SK-N-SH (cell line): Measurements from ENCODE around the gene AHDC1. TPM values are rescaled to one million over a fixed set of nuclear protein-coding genes. Genes with fewer than 3 reads are reported as not detected.

ENCODE experiments used
- CTCF ChIA-PET: fragments of 300-600, 350-600 bp; formaldehyde crosslinking; extraction: SDS; loops from one replicate; lab custom pipeline; 2021; lab: Yijun Ruan, JAX
- POLR2A ChIA-PET: fragments of 350-600 bp; sonication (Branson Sonifier 250); formaldehyde crosslinking; extraction: SDS; loops from one replicate; lab custom pipeline; 2020; ENCODE audit warnings: antibody characterized with exemption, inconsistent platforms; lab: Yijun Ruan, JAX
- DNase-seq: peaks from one replicate; pipeline ENCODE4 v3.0.0; 2012
- H2AFZ ChIP-seq: fragments of 200-600 bp; sonication (generic); 2 replicates; pipeline ENCODE4 v1.8.1; 2016; ENCODE audit warnings: antibody characterized with exemption, mild to moderate bottlenecking, low read depth
- H3F3A ChIP-seq: fragments of 200-600 bp; sonication (generic); replicated peaks from 2 replicates; pipeline ENCODE3; 2016; ENCODE audit warnings: antibody characterized with exemption, mild to moderate bottlenecking; ENCODE audit not compliant: insufficient read depth
- H3K27ac ChIP-seq, 2 experiments: fragments of 200-500 bp in 1 of 2; fragments of 200-600 bp in 1 of 2; sonication (Bioruptor generic) in 1 of 2; sonication (generic), shearing (Covaris generic) in 1 of 2; 2 replicates each; pipeline versions ENCODE4 v1.5.1 to v1.6.1; 2014 to 2016; ENCODE audit warnings: low read depth in 2 of 2, inconsistent platforms in 1 of 2, low read length in 1 of 2, mild to moderate bottlenecking in 1 of 2, mixed read lengths in 1 of 2
- H3K27me3 ChIP-seq: fragments of 200-600 bp; sonication (generic), shearing (Covaris generic); 2 replicates; pipeline ENCODE4 v1.6.1; 2016; ENCODE audit warnings: mixed run types; ENCODE audit not compliant: insufficient read depth
- H3K36me3 ChIP-seq, 2 experiments: fragments of 200-500 bp in 1 of 2; fragments of 200-600 bp in 1 of 2; sonication (Bioruptor generic) in 1 of 2; sonication (generic) in 1 of 2; replicated peaks in 1 of 2; 2 replicates each; pipeline versions ENCODE3 to v1.5.1; 2014 to 2016; ENCODE audit warnings: low read length in 1 of 2, mild to moderate bottlenecking in 1 of 2; ENCODE audit not compliant: insufficient read depth in 2 of 2, control insufficient read depth in 1 of 2
- H3K4me1 ChIP-seq, 2 experiments: fragments of 200-500 bp in 1 of 2; fragments of 200-600 bp in 1 of 2; sonication (Bioruptor generic) in 1 of 2; sonication (generic), shearing (Covaris generic) in 1 of 2; 2 replicates each; pipeline versions ENCODE4 v1.5.1 to v1.6.1; 2014 to 2016; ENCODE audit warnings: low read depth in 1 of 2, low read length in 1 of 2, mixed run types in 1 of 2; ENCODE audit not compliant: insufficient read depth in 2 of 2, control insufficient read depth in 1 of 2
- H3K4me2 ChIP-seq: fragments of 200-600 bp; sonication (generic), shearing (Covaris generic); 2 replicates; pipeline ENCODE4 v1.6.1; 2017; ENCODE audit warnings: mixed run types
- H3K4me3 ChIP-seq, 2 experiments: fragments of 200-500 bp in 1 of 2; fragments of 200-600 bp in 1 of 2; sonication (Bioruptor generic) in 1 of 2; sonication (generic), shearing (Covaris generic) in 1 of 2; 2 replicates each; pipeline versions ENCODE4 v1.5.1 to v1.8.1; 2014 to 2016; ENCODE audit warnings: low read depth in 2 of 2, inconsistent platforms in 1 of 2, low read length in 1 of 2, mild to moderate bottlenecking in 1 of 2, mixed read lengths in 1 of 2, moderate library complexity in 1 of 2
- H3K79me2 ChIP-seq: fragments of 200-600 bp; sonication (generic); 2 replicates; pipeline ENCODE4 v1.8.1; 2017; ENCODE audit warnings: mild to moderate bottlenecking; ENCODE audit not compliant: insufficient read depth
- H3K9ac ChIP-seq: fragments of 200-600 bp; sonication (generic); 2 replicates; pipeline ENCODE4 v1.6.1; 2017; ENCODE audit warnings: mixed run types
- H3K9me2 ChIP-seq: fragments of 200-600 bp; sonication (generic); 2 replicates; pipeline ENCODE4 v1.6.1; 2017; ENCODE audit warnings: mixed run types
- H3K9me3 ChIP-seq: fragments of 200-600 bp; sonication (generic); 2 replicates; pipeline ENCODE4 v1.6.1; 2017; ENCODE audit warnings: mixed run types, mild to moderate bottlenecking, moderate library complexity
- H4K20me1 ChIP-seq: fragments of 200-600 bp; sonication (generic); 2 replicates; pipeline ENCODE4 v1.6.1; 2017; ENCODE audit warnings: mild to moderate bottlenecking, mixed run types; ENCODE audit not compliant: insufficient read depth
- GATA2 ChIP-seq: sonication (generic); formaldehyde crosslinking; IDR thresholded peaks from 2 replicates; pipeline ENCODE4 v1.5.0; 2020; ENCODE audit warnings: mild to moderate bottlenecking, missing genetic modification reagents
- MXI1 ChIP-seq: IDR thresholded peaks from 2 replicates; pipeline ENCODE4 v1.6.1; 2012; ENCODE audit warnings: mild to moderate bottlenecking, low read depth, low read length, improper control_type of control experiment
- NFIC ChIP-seq: IDR thresholded peaks from 2 replicates; pipeline ENCODE4 v1.4.0; 2012; ENCODE audit warnings: borderline replicate concordance
- NRF1 ChIP-seq: IDR thresholded peaks from 2 replicates; pipeline ENCODE4 v1.6.1; 2012; ENCODE audit warnings: low read depth, mild to moderate bottlenecking, low read length
- RFX5 ChIP-seq: IDR thresholded peaks from 2 replicates; pipeline ENCODE4 v1.6.1; 2012; ENCODE audit warnings: mild to moderate bottlenecking, improper control_type of control experiment, low read length
- RXRA ChIP-seq: IDR thresholded peaks from 2 replicates; pipeline ENCODE4 v1.4.0; 2012; ENCODE audit warnings: low read depth, mild to moderate bottlenecking, borderline replicate concordance
- SMC3 ChIP-seq: IDR thresholded peaks from 2 replicates; pipeline ENCODE4 v1.6.1; 2012; ENCODE audit warnings: low read depth, low read length, improper control_type of control experiment
- TCF12 ChIP-seq: IDR thresholded peaks from 2 replicates; pipeline ENCODE4 v1.4.0; 2012
- USF1 ChIP-seq: IDR thresholded peaks from 2 replicates; pipeline ENCODE4 v1.4.0; 2012; ENCODE audit warnings: low read depth, borderline replicate concordance
- WGBS: methylation state at CpG from one replicate; pipeline ENCODE4 v1.1.6; 2017; ENCODE audit warnings: low lambda C conversion rate; 5-methylcytosine and 5-hydroxymethylcytosine counted together
- polyA plus RNA-seq, 3 experiments: library from polyadenylated mRNA; depleted of rRNA; stranded (reverse); fragments of >200 nt; gene quantifications; 2 replicates each; pipeline ENCODE4 v1.2.3, GENCODE V29; 2012

The AHDC1 gene
- polyA plus RNA-seq, 1 of the 3 experiments (the other 2 are of a cell fraction), result 8.5 TPM

GRCh38 chr1:27590917-27591508, 12.9 kb downstream of the AHDC1 start:
- no peak overlapping the region for H3K4me3 ChIP-seq
- H3K4me1 ChIP-seq, result peaks cover 50 to 63% of the 10 kb centered on the region in 2 experiments
- POLR2A ChIA-PET, result interaction anchor here (0.5 to 1.8 kb wide), 5 partner anchors 8 to 784 kb away, joined by 3 to 7 read pairs (median 6); no protein-coding TSS in a partner anchor
- H3K27ac ChIP-seq, result peak overlapping the region in 1 of 2 experiments; percentile 84; a peak in 2 of 4 replicates
- peak overlapping the region; percentile 36; the same call in 1 of the 2 replicates for H3K4me2 ChIP-seq
- 58% methylated on average over 1 of the region's 5 CpGs for WGBS
- peaks cover 88% of the 10 kb centered on the region for H3K79me2 ChIP-seq
- H3K27me3 ChIP-seq, result no peaks in the 10 kb centered on the region
- peaks cover 0 to 2% of the 10 kb centered on the region in 2 experiments for H3K36me3 ChIP-seq
- DNase-seq, result no peak
- no peak overlapping the region for H2AFZ ChIP-seq
- no peak overlapping the region for H3K9ac ChIP-seq
- no peaks in the 10 kb centered on the region for H3K9me2 ChIP-seq
- no peaks in the 10 kb centered on the region for H3F3A ChIP-seq
- peak; percentile 88 for TF ChIP-seq RFX5
- TF ChIP-seq SMC3, result no peak
- CTCF ChIA-PET, result interaction anchor here (0.7 to 27.7 kb wide), 11 partner anchors 10 to 290 kb away, joined by 3 to 603 read pairs (median 4); no protein-coding TSS in a partner anchor
- no peaks in the 10 kb centered on the region for H3K9me3 ChIP-seq
- H4K20me1 ChIP-seq, result peaks cover 72% of the 10 kb centered on the region

- peak overlapping the region; percentile 24 to 84 for H3K27ac ChIP-seq
- peak overlapping the region; percentile 36; the same call in 1 of the 2 replicates for H3K4me2 ChIP-seq
- no peak overlapping the region for H2AFZ ChIP-seq
- peaks cover 72% of the 10 kb centered on the region for H4K20me1 ChIP-seq
- ChIA-PET POLR2A (interaction anchor here (1.4 to 1.8 kb wide), 3 partner anchors 10 to 28 kb away, joined by 6 to 7 read pairs (median 6); no protein-coding TSS in a partner anchor), CTCF (interaction anchor here (1.2 to 27.7 kb wide), 6 partner anchors 9 to 66 kb away, joined by 3 to 603 read pairs (median 7); no protein-coding TSS in a partner anchor)
- H3K79me2 ChIP-seq, result peaks cover 85% of the 10 kb centered on the region
- no peaks in the 10 kb centered on the region for H3K27me3 ChIP-seq
- TF ChIP-seq RXRA (no peak), GATA2 (CRISPR knock-in tag) (no peak), NFIC (peak; percentile 70), MXI1 (peak; percentile 52), USF1 (peak; percentile 45; the same call in 1 of the 2 replicates), NRF1 (no peak), TCF12 (no peak)
- peak; percentile 87 for DNase-seq
- no peaks in the 10 kb centered on the region for H3F3A ChIP-seq
- no peaks in the 10 kb centered on the region for H3K9me3 ChIP-seq
- H3K36me3 ChIP-seq, result peaks cover 0 to 2% of the 10 kb centered on the region in 2 experiments
- H3K9me2 ChIP-seq, result no peaks in the 10 kb centered on the region
- H3K4me1 ChIP-seq, result peaks cover 42 to 55% of the 10 kb centered on the region in 2 experiments
- no peak overlapping the region for H3K4me3 ChIP-seq
- 0% methylated on average over 1 of the region's 13 CpGs for WGBS
- H3K9ac ChIP-seq, result no peak overlapping the region
Observed at GRCh38 chr1:27589841-27590426, 14.0 kb downstream of the AHDC1 start.
